ENCODE results near the gene ZNF385A.

The ZNF385A gene

GRCh38 chr12:54415221-54415929, 30.8 kb upstream of the ZNF385A start:
- DNase-seq (ENCODE audit: low read depth in 2 of 2), result no peak

- DNase-seq (ENCODE audit: low read depth in 2 of 2), result no peak
Observed at GRCh38 chr12:54413284-54414190, 29.0 kb upstream of the ZNF385A start.

- DNase-seq (ENCODE audit: low read depth in 2 of 2), result no peak
Observed at GRCh38 chr12:54412786-54413185, 28.3 kb upstream of the ZNF385A start.

DNA sequence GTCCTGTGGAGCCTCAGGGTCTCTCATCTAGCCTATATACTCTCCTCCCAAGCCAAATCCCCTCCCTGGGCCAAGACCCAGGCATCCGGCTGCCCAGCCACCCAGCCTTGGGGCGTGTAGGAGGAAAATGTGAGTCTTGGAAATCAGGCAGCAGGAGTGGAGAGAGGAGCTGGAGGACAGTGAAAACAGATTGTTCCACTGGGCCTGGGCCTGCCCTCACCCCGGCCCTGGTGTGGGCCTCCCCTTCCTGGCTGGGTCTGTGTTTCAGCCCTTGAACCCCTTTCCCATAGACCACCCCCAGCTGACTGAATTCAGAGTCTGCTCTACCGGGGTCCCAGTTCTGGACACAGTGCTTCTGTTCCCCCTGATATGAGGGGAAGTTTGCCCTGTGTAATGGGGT, 27.8 kb upstream of the ZNF385A start:
- no peak for DNase-seq (ENCODE audit: low read depth in 2 of 2)

- DNase-seq (ENCODE audit: low read depth in 2 of 2), result peak; percentile 92
Observed at GRCh38 chr12:54411391-54412241, 27.1 kb upstream of the ZNF385A start.

DNA sequence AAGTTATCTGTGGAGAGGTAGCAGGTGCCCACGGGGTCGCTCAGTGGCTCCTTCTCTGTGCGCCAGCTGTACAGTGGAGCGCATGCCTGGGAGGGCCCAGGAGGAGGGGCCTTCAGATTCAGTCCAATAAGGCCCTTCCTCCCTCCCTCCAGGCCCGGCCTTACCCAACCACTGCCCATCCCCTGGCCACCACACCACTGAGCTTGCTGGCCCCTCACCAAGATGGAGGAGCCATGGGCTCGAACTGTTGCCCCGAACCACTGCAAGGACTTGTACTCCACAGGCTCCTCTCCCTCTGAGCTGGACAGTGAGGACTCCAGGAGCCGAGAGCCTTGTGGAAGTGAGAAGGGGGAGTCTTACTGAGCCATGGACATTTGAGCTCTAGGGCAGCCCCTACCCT, 24.7 kb upstream of the ZNF385A start:
- no peak for DNase-seq (ENCODE audit: low read depth in 2 of 2)

DNA sequence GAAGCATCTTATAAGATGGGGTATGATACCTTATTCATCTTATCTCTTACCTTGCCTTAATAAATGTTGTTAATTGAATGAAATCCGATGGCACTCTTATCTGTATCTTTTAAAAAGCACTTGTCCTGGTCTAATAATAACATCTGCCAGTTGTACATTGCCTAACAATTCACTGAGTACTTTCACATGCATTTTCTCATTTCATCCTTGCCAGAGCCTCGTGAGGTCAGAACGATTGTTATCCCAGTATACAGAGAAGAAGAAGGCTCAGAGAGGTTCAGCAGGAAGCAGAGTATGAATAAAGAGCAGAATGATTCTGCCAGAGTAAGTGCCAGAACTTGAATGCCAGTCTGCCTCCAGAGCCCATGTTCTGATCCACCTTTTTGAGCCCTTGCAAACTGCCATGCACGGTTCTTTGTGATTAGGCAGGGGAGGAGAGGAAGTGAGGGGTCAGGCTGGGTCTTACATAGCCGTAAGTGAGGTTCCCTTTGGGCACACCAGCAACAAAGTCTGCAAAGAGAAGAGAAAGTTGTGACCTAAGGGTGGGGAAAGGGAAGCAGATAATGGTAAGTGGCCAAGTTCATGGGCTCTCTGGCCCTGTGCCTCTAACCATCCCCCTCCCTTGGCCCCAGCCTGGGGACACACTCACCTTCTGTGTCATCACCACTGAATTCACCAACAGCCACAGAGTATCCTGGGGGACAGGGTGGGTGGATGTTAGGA, 22.8 kb upstream of the ZNF385A start:
- DNase-seq (ENCODE audit: low read depth in 2 of 2), result no peak

GRCh38 chr12:54405573-54405972, 21.0 kb upstream of the ZNF385A start:
- no peak for DNase-seq (ENCODE audit: low read depth in 2 of 2)

DNA sequence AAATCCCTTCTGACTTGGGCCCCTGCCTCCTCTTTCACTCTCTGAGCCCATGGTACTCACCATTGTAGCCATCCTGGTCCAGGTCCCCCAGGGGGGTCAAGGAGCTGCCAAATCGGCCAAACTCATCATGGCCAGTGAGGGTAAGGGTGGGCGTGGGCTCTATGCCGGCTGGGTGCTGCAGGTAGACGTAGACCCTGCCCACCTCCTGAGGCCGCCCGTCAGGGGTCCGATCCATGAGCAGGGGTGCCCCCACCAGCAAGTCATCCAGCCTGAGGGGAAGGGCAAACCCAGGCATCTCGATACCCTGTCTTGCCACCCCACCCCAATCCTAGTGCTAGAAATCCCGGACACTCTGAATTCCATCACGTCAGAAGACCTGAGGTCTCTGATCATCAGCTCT, 20.6 kb upstream of the ZNF385A start:
- no peak for DNase-seq (ENCODE audit: low read depth in 2 of 2)

DNA sequence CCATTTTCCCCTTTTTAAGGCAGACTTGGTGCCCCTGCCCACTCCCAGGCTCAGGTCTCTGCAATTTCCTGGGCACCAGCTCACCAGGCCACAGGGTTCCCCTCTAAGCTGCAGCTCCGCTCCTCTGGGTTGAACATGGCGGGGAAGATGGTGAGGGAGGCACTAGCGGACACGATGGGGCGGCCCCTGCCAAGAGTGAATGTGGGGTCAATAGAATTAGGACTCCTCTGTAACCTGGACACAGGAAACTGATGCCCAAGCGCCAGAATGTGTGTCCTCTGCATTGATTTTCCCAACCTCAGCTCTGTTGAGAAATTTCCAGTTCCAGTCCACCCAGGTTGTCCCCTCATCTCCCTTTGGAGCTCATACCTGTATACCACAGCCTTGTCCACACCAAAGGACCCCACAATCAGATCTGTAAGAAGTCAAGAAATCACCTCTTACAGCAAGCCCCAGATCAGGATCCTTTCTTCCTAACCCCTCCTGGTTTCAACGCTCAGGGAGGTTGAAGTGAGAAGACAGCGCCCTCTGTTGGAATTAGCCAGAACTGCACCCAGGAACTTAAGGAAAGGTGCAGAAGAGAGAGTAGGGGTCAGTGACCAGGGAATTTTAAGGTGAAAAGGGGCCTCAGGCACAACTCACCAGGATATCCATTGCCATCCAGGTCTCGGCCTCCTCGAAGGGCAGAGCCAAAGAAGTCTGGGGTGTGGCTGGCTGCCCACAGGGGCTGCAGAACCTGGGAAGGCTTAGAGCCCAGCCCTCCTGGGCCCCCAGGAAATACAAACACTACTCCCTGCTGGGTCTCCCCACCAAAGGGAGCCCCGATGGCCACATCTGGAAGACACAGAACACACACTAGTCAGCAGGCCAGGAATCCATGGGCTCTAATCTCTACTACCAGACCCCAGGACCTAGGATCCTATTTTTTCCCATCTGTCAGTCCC, 19.8 kb upstream of the ZNF385A start:
- no peak for DNase-seq (ENCODE audit: low read depth in 2 of 2)

DNA sequence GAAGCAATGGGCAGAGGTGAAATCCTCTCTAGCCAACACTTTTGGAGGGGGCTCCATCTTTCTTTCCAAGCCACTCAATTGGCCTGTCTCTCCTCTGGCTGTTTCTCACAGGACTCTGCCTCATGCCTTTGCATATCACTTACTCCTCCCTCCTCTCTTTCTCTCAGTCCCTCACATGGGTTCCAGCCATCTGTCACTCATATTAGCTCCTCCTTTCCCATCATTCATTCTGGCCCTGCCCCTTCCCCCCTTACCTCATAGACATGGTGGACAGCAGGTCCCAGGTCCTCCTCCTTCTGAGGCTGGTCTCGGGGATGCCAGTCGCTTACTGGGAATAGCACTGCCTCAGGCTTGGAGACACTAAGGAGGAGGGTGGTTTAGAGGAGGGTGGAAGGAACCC, 16.6 kb upstream of the ZNF385A start:
- no peak for DNase-seq (ENCODE audit: low read depth in 2 of 2)

DNA sequence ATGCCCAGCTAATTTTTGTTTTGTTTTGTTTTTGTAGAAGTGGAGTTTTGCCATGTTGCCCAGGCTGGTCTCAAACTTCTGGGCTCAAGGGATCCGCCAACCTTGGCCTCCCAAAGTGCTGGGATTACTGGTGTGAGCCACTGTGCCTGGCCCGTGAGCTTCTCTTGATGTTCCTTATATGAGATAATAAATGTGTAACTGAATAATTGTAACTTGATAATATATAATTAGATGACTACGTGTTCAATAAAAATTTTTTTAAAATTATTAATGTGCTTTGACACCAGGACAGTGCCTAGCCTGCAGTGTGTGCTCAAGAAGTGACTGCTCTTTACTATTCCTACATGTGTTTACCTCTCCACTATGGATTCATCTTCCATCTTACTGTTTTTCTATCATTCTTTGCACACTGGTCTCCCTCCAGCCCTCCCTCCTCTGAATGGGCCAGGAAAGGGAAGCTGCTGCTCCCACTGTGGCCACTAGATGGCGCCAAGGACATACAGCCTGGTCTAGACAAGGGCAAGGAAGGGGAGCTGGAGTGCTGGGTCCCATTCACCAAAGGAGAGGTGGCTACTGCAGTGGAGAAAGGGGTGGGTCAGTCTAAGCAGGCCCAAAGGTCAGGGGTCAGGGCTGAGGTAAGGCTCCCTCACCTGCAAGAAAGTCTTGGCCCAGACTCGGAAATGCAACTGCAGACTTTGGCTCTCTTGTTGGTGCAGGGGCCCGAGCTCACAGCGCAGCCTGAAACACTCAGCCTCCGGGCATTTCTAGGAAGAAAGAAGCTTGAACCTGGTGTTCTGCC, 14.7 kb upstream of the ZNF385A start:
- DNase-seq (ENCODE audit: low read depth in 2 of 2), result peak; percentile 67 to 69

DNA sequence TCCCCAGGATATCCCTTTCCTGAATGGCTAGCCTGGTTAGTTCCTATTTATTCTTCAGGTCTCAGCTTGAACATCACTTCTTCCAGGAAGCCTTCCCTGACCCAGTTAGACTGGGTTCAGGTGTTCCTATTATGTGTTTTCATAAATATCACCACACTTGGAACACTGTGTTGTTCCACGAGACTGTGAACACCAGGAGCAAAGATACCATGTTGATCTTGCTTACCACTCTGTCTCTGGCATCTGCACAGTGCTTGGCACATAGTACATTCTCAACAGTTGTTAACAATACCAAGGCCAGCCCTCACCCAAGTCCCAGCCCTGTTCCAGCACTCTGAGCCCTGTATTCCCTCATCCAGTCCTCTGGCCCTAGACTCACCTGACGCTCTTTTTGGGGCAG, 13.7 kb upstream of the ZNF385A start:
- no peak for DNase-seq (ENCODE audit: low read depth in 2 of 2)

GRCh38 chr12:54397157-54397556, 12.6 kb upstream of the ZNF385A start:
- DNase-seq (ENCODE audit: low read depth in 2 of 2), result no peak

- DNase-seq (ENCODE audit: low read depth in 2 of 2), result no peak
Observed at GRCh38 chr12:54395545-54395944, 11.0 kb upstream of the ZNF385A start.

DNA sequence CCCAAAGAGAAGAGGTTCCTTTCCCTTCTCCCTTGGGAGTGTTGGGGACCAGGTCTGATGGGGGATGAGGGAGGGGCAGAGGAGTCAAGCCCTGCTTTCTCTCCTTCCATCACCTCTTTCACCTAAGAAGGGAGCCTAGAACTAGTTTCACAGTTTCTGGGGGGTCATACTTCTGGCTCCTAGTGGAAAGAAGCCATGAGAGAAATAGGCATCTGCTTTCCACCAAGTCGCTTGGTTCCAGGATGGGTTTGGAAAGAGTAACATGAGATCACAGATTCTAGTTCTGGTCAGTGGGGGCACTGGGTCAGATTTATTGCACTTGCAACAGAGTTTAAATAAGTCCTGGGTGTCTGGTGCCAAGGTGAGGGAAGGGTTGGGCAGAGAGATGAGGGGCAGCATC, 10.5 kb upstream of the ZNF385A start:
- DNase-seq (ENCODE audit: low read depth in 2 of 2), result no peak

DNA sequence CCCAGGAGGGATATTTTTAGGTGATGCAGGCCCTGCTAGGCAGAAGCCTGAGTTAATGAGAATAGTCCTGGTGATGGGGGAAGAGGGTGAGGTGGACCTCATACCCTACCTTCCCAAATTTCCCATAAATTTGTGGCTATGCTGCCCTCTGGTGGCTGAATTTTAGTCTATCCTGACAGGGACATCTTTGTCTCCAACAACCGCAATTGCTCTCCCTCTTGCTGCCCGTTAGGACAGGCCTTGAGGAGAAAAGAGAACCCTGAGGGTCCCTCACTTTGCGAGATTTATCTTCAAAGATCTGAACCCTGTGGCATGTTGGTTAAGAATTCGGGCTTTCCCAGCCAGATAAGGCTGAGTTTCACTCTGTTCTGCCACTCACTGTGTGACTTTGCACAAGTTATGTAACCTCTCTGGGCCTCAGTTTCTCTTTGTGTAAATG, 9.8 kb upstream of the ZNF385A start:
- DNase-seq (ENCODE audit: low read depth in 2 of 2), result peak in 1 of 2 experiments; percentile 29

DNA sequence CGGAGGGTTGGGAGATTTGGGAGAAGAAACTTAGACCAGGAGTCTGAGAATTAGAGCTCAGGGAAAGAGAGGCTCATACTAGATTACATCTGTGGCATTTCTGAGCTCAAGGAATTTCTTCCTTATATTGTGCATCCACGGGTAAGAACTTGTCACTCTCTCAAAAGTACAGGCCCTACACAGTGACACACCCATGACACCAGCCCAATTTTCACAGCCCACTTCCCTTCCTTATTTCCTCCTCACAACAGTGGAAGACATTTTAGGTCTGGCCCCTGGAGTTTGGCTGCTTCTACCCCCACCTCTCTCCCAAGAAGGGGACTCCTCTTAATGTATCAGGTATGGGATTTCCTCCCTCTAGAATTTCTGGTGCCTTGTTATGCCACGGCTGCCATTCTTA, 9.2 kb upstream of the ZNF385A start:
- DNase-seq (ENCODE audit: low read depth in 2 of 2), result no peak

GRCh38 chr12:54393207-54393609, 8.7 kb upstream of the ZNF385A start:
- DNase-seq (ENCODE audit: low read depth in 2 of 2), result no peak
